Measurements from ENCODE around the gene WDR59.

Gene WDR59

GRCh38 chr16:74995986-74996385 lies 11.1 kb upstream of the WDR59 start:
- Histone ChIP-seq H3K4me1 (ENCODE audit: control insufficient read depth, insufficient read depth, low read length) (no peaks in the 10 kb centered on the region; the same call in 1 of the 2 replicates), H3K27ac (ENCODE audit: extremely low read depth, low read depth, low read length) (no peak overlapping the region), H3K36me3 (ENCODE audit: control insufficient read depth in 2 of 2, insufficient read depth in 1 of 2, low read length in 2 of 2) (no peaks in the 10 kb centered on the region), H3K4me3 (ENCODE audit: low read depth, low read length) (no peak overlapping the region), H3K9me3 (ENCODE audit: control insufficient read depth, insufficient read depth, low read depth, low read length) (no peaks in the 10 kb centered on the region)
- ChIA-PET POLR2A (no interaction called here), CTCF (interaction anchor here (3.4 kb wide), 1 partner anchor 115 kb away, joined by 47 read pairs; no protein-coding TSS in a partner anchor)
- TF ChIP-seq ZNF146 (tag by site-specific recombination; IDR thresholded peaks at IDR 0.05) (peak; percentile 80), ZNF311 (tag by site-specific recombination; IDR thresholded peaks at IDR 0.05; ENCODE audit: borderline replicate concordance) (no peak), RBAK (tag by site-specific recombination; IDR thresholded peaks at IDR 0.05) (no peak), ZNF140 (tag by site-specific recombination; IDR thresholded peaks at IDR 0.05) (peak; percentile 73)

GRCh38 chr16:74991593-74992403 lies 6.9 kb upstream of the WDR59 start:
- CTCF ChIA-PET = no interaction called here
- POLR2A ChIA-PET = no interaction called here
- Histone ChIP-seq H3K9me3 (ENCODE audit: control insufficient read depth, insufficient read depth, low read depth, low read length) (no peaks in the 10 kb centered on the region), H3K4me3 (ENCODE audit: low read depth, low read length) (no peak overlapping the region), H3K4me1 (ENCODE audit: control insufficient read depth, insufficient read depth, low read length) (no peaks in the 10 kb centered on the region), H3K36me3 (ENCODE audit: control insufficient read depth in 2 of 2, insufficient read depth in 1 of 2, low read length in 2 of 2) (no peaks in the 10 kb centered on the region), H3K27ac (ENCODE audit: extremely low read depth, low read depth, low read length) (no peak overlapping the region)
- TF ChIP-seq ZNF354C (tag by site-specific recombination; IDR thresholded peaks at IDR 0.05; ENCODE audit: borderline replicate concordance, low read depth) = no peak
- TF ChIP-seq ZNF555 (tag by site-specific recombination; conservative IDR thresholded peaks at IDR 0.05) = no peak
- no peak for TF ChIP-seq ZNF366 (tag by site-specific recombination; conservative IDR thresholded peaks at IDR 0.05)
- no peak for TF ChIP-seq ZNF184 (tag by site-specific recombination; IDR thresholded peaks at IDR 0.05)
- no peak for TF ChIP-seq FEZF1 (tag by site-specific recombination; IDR thresholded peaks at IDR 0.05)
- no peak for TF ChIP-seq KLF7 (tag by site-specific recombination; IDR thresholded peaks at IDR 0.05; ENCODE audit: borderline replicate concordance)
- TF ChIP-seq KLF16 (tag by site-specific recombination; IDR thresholded peaks at IDR 0.05) = no peak
- TF ChIP-seq, protein P1, sequence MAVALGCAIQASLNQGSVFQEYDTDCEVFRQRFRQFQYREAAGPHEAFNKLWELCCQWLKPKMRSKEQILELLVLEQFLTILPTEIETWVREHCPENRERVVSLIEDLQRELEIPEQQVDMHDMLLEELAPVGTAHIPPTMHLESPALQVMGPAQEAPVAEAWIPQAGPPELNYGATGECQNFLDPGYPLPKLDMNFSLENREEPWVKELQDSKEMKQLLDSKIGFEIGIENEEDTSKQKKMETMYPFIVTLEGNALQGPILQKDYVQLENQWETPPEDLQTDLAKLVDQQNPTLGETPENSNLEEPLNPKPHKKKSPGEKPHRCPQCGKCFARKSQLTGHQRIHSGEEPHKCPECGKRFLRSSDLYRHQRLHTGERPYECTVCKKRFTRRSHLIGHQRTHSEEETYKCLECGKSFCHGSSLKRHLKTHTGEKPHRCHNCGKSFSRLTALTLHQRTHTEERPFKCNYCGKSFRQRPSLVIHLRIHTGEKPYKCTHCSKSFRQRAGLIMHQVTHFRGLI (tag by site-specific recombination; IDR thresholded peaks at IDR 0.05) = no peak
- TF ChIP-seq ZEB2 (tag by site-specific recombination; IDR thresholded peaks at IDR 0.05) = no peak
- no peak for TF ChIP-seq HOXC10 (CRISPR knock-in tag; IDR thresholded peaks at IDR 0.05)
- no peak for TF ChIP-seq GLIS1 (tag by site-specific recombination; IDR thresholded peaks at IDR 0.05)
- TF ChIP-seq ZNF140 (tag by site-specific recombination; IDR thresholded peaks at IDR 0.05) = no peak

- TF ChIP-seq ZNF391 (tag by site-specific recombination; IDR thresholded peaks at IDR 0.05; ENCODE audit: borderline replicate concordance, low read depth) = no peak
- no peak for TF ChIP-seq ZNF174 (tag by site-specific recombination; IDR thresholded peaks at IDR 0.05)
- TF ChIP-seq ZNF521 (tag by site-specific recombination; IDR thresholded peaks at IDR 0.05) = no peak
- TF ChIP-seq ZNF138 (tag by site-specific recombination; IDR thresholded peaks at IDR 0.05; ENCODE audit: borderline replicate concordance) = no peak
- no peak for TF ChIP-seq HOXA7 (CRISPR knock-in tag; IDR thresholded peaks at IDR 0.05; ENCODE audit: borderline replicate concordance)
- TF ChIP-seq ZNF394 (tag by site-specific recombination; IDR thresholded peaks at IDR 0.05; ENCODE audit: borderline replicate concordance) = no peak
- TF ChIP-seq ZNF548 (tag by site-specific recombination; IDR thresholded peaks at IDR 0.05) = no peak
- TF ChIP-seq ZNF184 (tag by site-specific recombination; IDR thresholded peaks at IDR 0.05) = no peak
- TF ChIP-seq HOXC10 (CRISPR knock-in tag; IDR thresholded peaks at IDR 0.05) = no peak
- no peak for TF ChIP-seq ZEB2 (tag by site-specific recombination; IDR thresholded peaks at IDR 0.05)
- no peak overlapping the region for H3K27ac ChIP-seq (ENCODE audit: extremely low read depth, low read depth, low read length)
These were observed 6.3 kb upstream of the WDR59 start for GRCh38 chr16:74991268-74991592.

More at GRCh38 chr16:74991268-74991592, 6.3 kb upstream of the WDR59 start:
- ChIA-PET CTCF (no interaction called here), POLR2A (no interaction called here)
- no peak overlapping the region for H3K4me3 ChIP-seq (ENCODE audit: low read depth, low read length)
- H3K9me3 ChIP-seq (ENCODE audit: control insufficient read depth, insufficient read depth, low read depth, low read length) = no peaks in the 10 kb centered on the region
- H3K36me3 ChIP-seq (ENCODE audit: control insufficient read depth in 2 of 2, insufficient read depth in 1 of 2, low read length in 2 of 2) = no peaks in the 10 kb centered on the region
- H3K4me1 ChIP-seq (ENCODE audit: control insufficient read depth, insufficient read depth, low read length) = no peaks in the 10 kb centered on the region

Measured in HEK293 (cell line).